Measurements from ENCODE around the gene FAM131C. TPM values are rescaled to one million over a fixed set of nuclear protein-coding genes. Genes with fewer than 3 reads are reported as not detected.

The FAM131C gene
- polyA plus RNA-seq, 1 donor (not counting 4 experiments of a cell fraction or from before 2014, with no cell fraction given) = 0.31 TPM

- Histone ChIP-seq H3K4me3 (ENCODE audit: control insufficient read depth in 2 of 3, extremely low read depth in 1 of 3, insufficient read depth in 2 of 3, low read depth in 1 of 3, low read length in 3 of 3) (no peak overlapping the region), H3K9me3 (ENCODE audit: control insufficient read depth, low read depth, low read length) (no peaks in the 10 kb centered on the region), H3K4me2 (ENCODE audit: control insufficient read depth, extremely low read depth, insufficient read depth, low read depth, low read length) (no peak overlapping the region), H3K4me1 (ENCODE audit: control insufficient read depth, extremely low read depth, insufficient read depth, low read length) (no peaks in the 10 kb centered on the region), H3K79me2 (ENCODE audit: control insufficient read depth, insufficient read depth, low read length) (no peaks in the 10 kb centered on the region), H3K27me3 (ENCODE audit: control insufficient read depth, extremely low read depth, insufficient read depth, low read length) (peaks cover 22% of the 10 kb centered on the region), H3K9me1 (ENCODE audit: control insufficient read depth, extremely low read depth, insufficient read depth, low read length) (no peaks in the 10 kb centered on the region), H3K27ac (ENCODE audit: control insufficient read depth, insufficient read depth, low read length) (no peak overlapping the region), H3K9ac (ENCODE audit: control insufficient read depth, extremely low read depth, insufficient read depth, low read length) (no peak overlapping the region), H2AFZ (ENCODE audit: control insufficient read depth, low read length) (no peak overlapping the region), H4K20me1 (ENCODE audit: control insufficient read depth, extremely low read depth, insufficient read depth, low read length) (no peaks in the 10 kb centered on the region), H3K36me3 (ENCODE audit: control insufficient read depth in 2 of 2, extremely low read depth in 1 of 2, insufficient read depth in 2 of 2, low read length in 2 of 2) (no peaks in the 10 kb centered on the region)
- no peak for DNase-seq (ENCODE audit: low read depth, low spot score)
- dilution Hi-C loops (cut with MboI; ENCODE audit: extremely low pct_ligation_motif_present, low sequenced_read_pairs) = no loop called here
- TF ChIP-seq, protein P1, sequence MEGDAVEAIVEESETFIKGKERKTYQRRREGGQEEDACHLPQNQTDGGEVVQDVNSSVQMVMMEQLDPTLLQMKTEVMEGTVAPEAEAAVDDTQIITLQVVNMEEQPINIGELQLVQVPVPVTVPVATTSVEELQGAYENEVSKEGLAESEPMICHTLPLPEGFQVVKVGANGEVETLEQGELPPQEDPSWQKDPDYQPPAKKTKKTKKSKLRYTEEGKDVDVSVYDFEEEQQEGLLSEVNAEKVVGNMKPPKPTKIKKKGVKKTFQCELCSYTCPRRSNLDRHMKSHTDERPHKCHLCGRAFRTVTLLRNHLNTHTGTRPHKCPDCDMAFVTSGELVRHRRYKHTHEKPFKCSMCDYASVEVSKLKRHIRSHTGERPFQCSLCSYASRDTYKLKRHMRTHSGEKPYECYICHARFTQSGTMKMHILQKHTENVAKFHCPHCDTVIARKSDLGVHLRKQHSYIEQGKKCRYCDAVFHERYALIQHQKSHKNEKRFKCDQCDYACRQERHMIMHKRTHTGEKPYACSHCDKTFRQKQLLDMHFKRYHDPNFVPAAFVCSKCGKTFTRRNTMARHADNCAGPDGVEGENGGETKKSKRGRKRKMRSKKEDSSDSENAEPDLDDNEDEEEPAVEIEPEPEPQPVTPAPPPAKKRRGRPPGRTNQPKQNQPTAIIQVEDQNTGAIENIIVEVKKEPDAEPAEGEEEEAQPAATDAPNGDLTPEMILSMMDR (optimal IDR thresholded peaks at IDR 0.05 in 1 of 3, IDR thresholded peaks at IDR 0.05 in 1 of 3, conservative IDR thresholded peaks at IDR 0.05 in 1 of 3; ENCODE audit: extremely low read depth in 1 of 3, insufficient read depth in 2 of 3, low read length in 3 of 3) = no peak
- TF ChIP-seq EZH2 (IDR thresholded peaks at IDR 0.05; ENCODE audit: low read length) = no peak
- FAIRE-seq = no peak
These were observed 20.2 kb upstream of the FAM131C start for GRCh38 chr1:16093611-16094010.

GRCh38 chr1:16092923-16093511, 19.6 kb upstream of the FAM131C start:
- H3K4me2 ChIP-seq (ENCODE audit: control insufficient read depth, extremely low read depth, insufficient read depth, low read depth, low read length) = no peak overlapping the region
- H3K4me3 ChIP-seq (ENCODE audit: control insufficient read depth in 2 of 3, extremely low read depth in 1 of 3, insufficient read depth in 2 of 3, low read depth in 1 of 3, low read length in 3 of 3) = no peak overlapping the region
- H2AFZ ChIP-seq (ENCODE audit: control insufficient read depth, low read length) = no peak overlapping the region
- TF ChIP-seq, protein P1 (optimal IDR thresholded peaks at IDR 0.05 in 1 of 3, IDR thresholded peaks at IDR 0.05 in 1 of 3, conservative IDR thresholded peaks at IDR 0.05 in 1 of 3; ENCODE audit: extremely low read depth in 1 of 3, insufficient read depth in 2 of 3, low read length in 3 of 3) = no peak
- TF ChIP-seq EZH2 (IDR thresholded peaks at IDR 0.05; ENCODE audit: low read length) = no peak
- no peak for DNase-seq (ENCODE audit: low read depth, low spot score)
- no peaks in the 10 kb centered on the region for H3K36me3 ChIP-seq (ENCODE audit: control insufficient read depth in 2 of 2, extremely low read depth in 1 of 2, insufficient read depth in 2 of 2, low read length in 2 of 2)
- H3K9ac ChIP-seq (ENCODE audit: control insufficient read depth, extremely low read depth, insufficient read depth, low read length) = no peak overlapping the region
- no peak for FAIRE-seq
- H3K79me2 ChIP-seq (ENCODE audit: control insufficient read depth, insufficient read depth, low read length) = no peaks in the 10 kb centered on the region
- no peaks in the 10 kb centered on the region for H3K4me1 ChIP-seq (ENCODE audit: control insufficient read depth, extremely low read depth, insufficient read depth, low read length)
- no peaks in the 10 kb centered on the region for H3K9me3 ChIP-seq (ENCODE audit: control insufficient read depth, low read depth, low read length)
- no peak overlapping the region for H3K27ac ChIP-seq (ENCODE audit: control insufficient read depth, insufficient read depth, low read length)
- no peaks in the 10 kb centered on the region for H3K9me1 ChIP-seq (ENCODE audit: control insufficient read depth, extremely low read depth, insufficient read depth, low read length)
- no peaks in the 10 kb centered on the region for H4K20me1 ChIP-seq (ENCODE audit: control insufficient read depth, extremely low read depth, insufficient read depth, low read length)
- dilution Hi-C loops (cut with MboI; ENCODE audit: extremely low pct_ligation_motif_present, low sequenced_read_pairs) = no loop called here
- H3K27me3 ChIP-seq (ENCODE audit: control insufficient read depth, extremely low read depth, insufficient read depth, low read length) = peaks cover 22% of the 10 kb centered on the region
